Gastroesophageal sphincter (tissue), 4 donors: ENCODE data around the gene UBAC2. TPM values are rescaled to one million over a fixed set of nuclear protein-coding genes. Genes with fewer than 3 reads are reported as not detected.

ENCODE experiments used
- ATAC-seq: fragments of 150-250 bp; one replicate; pipeline ENCODE4 v1.9.1; 2016; ENCODE audit warnings: mild to moderate bottlenecking, moderate library complexity
- H3K27ac ChIP-seq, 4 donors: fragments of 200-600 bp; sonication (generic) in 3 of 4; 1 replicate in 3 of 4; 2 replicates in 1 of 4; pipeline ENCODE4 v1.5.1; 2016 to 2019
- H3K27me3 ChIP-seq: fragments of 200-600 bp; sonication (generic); one replicate; pipeline ENCODE4 v1.5.1; 2019
- H3K36me3 ChIP-seq, 2 donors: fragments of 200-600 bp; sonication (generic); one replicate each; pipeline ENCODE4 v1.5.1; 2019; ENCODE audit warnings: control low read depth in 1 of 2
- H3K4me1 ChIP-seq, 3 donors: fragments of 200-600 bp; sonication (generic); 1 replicate in 2 of 3; 2 replicates in 1 of 3; pipeline ENCODE4 v1.5.1; 2016 to 2019; ENCODE audit warnings: control low read depth in 2 of 3
- H3K4me3 ChIP-seq, 2 donors: fragments of 200-600 bp; sonication (generic); one replicate each; pipeline ENCODE4 v1.5.1; 2019; ENCODE audit warnings: mild to moderate bottlenecking in 1 of 2, moderate library complexity in 1 of 2
- H3K9me3 ChIP-seq, 3 donors: fragments of 200-600 bp; sonication (generic); one replicate each; pipeline ENCODE4 v1.5.1; 2017 to 2019; ENCODE audit warnings: control low read depth in 2 of 3
- CTCF ChIP-seq, 4 experiments: fragments of 200-600 bp in 2 of 4; fragments of 450-650 bp in 2 of 4; sonication (generic) in 1 of 4; IDR thresholded peaks; one replicate each; pipeline ENCODE4 v1.5.1; 2017 to 2019; ENCODE audit warnings: antibody characterized with exemption in 4 of 4, mild to moderate bottlenecking in 2 of 4, moderate library complexity in 2 of 4
- EP300 ChIP-seq: sonication (generic); formaldehyde crosslinking; IDR thresholded peaks from one replicate; pipeline ENCODE4 v1.6.1; 2017; ENCODE audit warnings: antibody characterized with exemption, mild to moderate bottlenecking
- POLR2A ChIP-seq, 2 donors: fragments of 450-650 bp; IDR thresholded peaks; one replicate each; pipeline ENCODE4 v1.6.1; 2017; ENCODE audit warnings: antibody characterized with exemption in 2 of 2, mild to moderate bottlenecking in 2 of 2, moderate library complexity in 1 of 2
- POLR2AphosphoS5 ChIP-seq: sonication (generic); formaldehyde crosslinking; IDR thresholded peaks from one replicate; pipeline ENCODE4 v1.6.1; 2017; ENCODE audit warnings: antibody characterized with exemption
- WGBS, 2 donors: methylation state at CpG; one replicate each; pipeline ENCODE4 v1.1.5; 2018; ENCODE audit warnings: low coverage in 1 of 2; 5-methylcytosine and 5-hydroxymethylcytosine counted together
- total RNA-seq, 4 donors: library from RNA; depleted of rRNA; stranded (reverse); fragments of >200 nt; gene quantifications; one replicate each; pipeline ENCODE4 v1.1.0, GENCODE V29; 2016

UBAC2 gene
- total RNA-seq, 4 donors from 2014 or later, result 45.0 to 59.6 (median 52.2) TPM

- Histone ChIP-seq H3K27ac (no peak overlapping the region), H3K4me1 (no peaks in the 10 kb centered on the region), H3K27me3 (no peaks in the 10 kb centered on the region), H3K4me3 (no peak overlapping the region), H3K9me3 (no peaks in the 10 kb centered on the region), H3K36me3 (peaks cover 0 to 13% of the 10 kb centered on the region in 2 donors)
- ATAC-seq, result no peak
- TF ChIP-seq CTCF (IDR thresholded peaks at IDR 0.05) (no peak), POLR2AphosphoS5 (no peak), POLR2A (IDR thresholded peaks at IDR 0.05) (no peak), EP300 (no peak)
- WGBS, 2 donors, result 46 to 62% methylated on average over 3 of the region's 3 CpGs
These were observed 56.1 kb downstream of the UBAC2 start for GRCh38 chr13:99256709-99257108.

- no peak for ATAC-seq
- TF ChIP-seq EP300, result no peak
- no peak for TF ChIP-seq POLR2AphosphoS5
- TF ChIP-seq CTCF (IDR thresholded peaks at IDR 0.05), result no peak
- TF ChIP-seq POLR2A (IDR thresholded peaks at IDR 0.05), result no peak
- H3K4me1 ChIP-seq, result no peaks in the 10 kb centered on the region
- WGBS, 2 donors, result 73 to 82% methylated on average over 2 of the region's 2 CpGs
- H3K27ac ChIP-seq, result no peak overlapping the region
- no peaks in the 10 kb centered on the region for H3K9me3 ChIP-seq
- H3K27me3 ChIP-seq, result no peaks in the 10 kb centered on the region
- no peak overlapping the region for H3K4me3 ChIP-seq
- peaks cover 0 to 13% of the 10 kb centered on the region in 2 donors for H3K36me3 ChIP-seq
These were observed 56.6 kb downstream of the UBAC2 start for GRCh38 chr13:99257291-99257690.

DNA sequence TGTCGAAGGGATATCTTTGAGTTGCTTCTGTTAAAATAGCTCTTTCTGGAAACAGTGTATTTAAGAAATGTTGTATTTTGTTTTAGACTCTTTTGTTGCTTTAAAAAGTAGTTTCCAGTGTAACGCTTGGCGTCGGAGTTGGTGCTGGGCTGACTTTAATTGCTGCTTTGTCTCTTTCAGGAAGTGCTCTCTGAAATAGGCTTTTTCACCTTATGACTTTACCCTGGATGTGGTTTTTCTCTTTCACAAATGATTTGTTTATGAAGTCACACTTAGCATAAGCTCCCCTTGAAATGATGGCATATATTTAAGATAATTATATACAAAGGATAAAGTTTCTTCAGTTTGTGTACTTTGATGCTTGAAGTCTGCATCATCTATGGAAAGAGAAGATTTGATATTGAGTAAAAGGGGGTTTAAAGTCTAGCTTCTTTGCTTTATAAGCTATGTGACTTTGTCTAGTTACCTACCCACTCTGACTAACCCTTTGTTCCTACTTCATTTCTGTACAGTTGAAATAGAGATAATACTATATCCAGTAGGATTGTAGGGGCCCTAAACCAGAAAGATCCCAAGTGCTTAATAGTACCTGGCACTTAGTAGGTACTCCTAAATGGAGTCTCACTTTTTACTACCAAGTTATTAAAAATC, 57.7 kb downstream of the UBAC2 start, which contains the start of gene GPR18:
GPR18 (minus strand) TSS at position 170 of the 651 bp plus-strand sequence. CDS start 2,507 bp downstream, outside the sequence.
- peaks cover 0 to 13% of the 10 kb centered on the region in 2 donors for H3K36me3 ChIP-seq
- no peak within 1 kb of the TSS for H3K4me3 ChIP-seq
- H3K27ac ChIP-seq, result peak within 1 kb of the TSS in 1 of 4 donors; percentile 6
- ATAC-seq, result no peak
- 77 to 79% methylated on average over 4 of the region's 4 CpGs for WGBS, 2 donors
- no peak for TF ChIP-seq EP300
- TF ChIP-seq CTCF (IDR thresholded peaks at IDR 0.05), result no peak
- TF ChIP-seq POLR2A (IDR thresholded peaks at IDR 0.05), result no peak
- TF ChIP-seq POLR2AphosphoS5, result no peak
- no peaks in the 10 kb centered on the region for H3K27me3 ChIP-seq
- no peaks in the 10 kb centered on the region for H3K9me3 ChIP-seq
- H3K4me1 ChIP-seq, result no peaks in the 10 kb centered on the region

- peak overlapping the region in 1 of 4 donors; percentile 6 for H3K27ac ChIP-seq
- H3K4me1 ChIP-seq, result no peaks in the 10 kb centered on the region
- H3K4me3 ChIP-seq, result no peak overlapping the region
- TF ChIP-seq POLR2A (IDR thresholded peaks at IDR 0.05) (no peak), CTCF (IDR thresholded peaks at IDR 0.05) (no peak), EP300 (no peak), POLR2AphosphoS5 (no peak)
- WGBS, 2 donors, result 71 to 77% methylated on average over 3 of the region's 3 CpGs
- ATAC-seq, result no peak
- no peaks in the 10 kb centered on the region for H3K27me3 ChIP-seq
- H3K36me3 ChIP-seq, result peaks cover 0 to 13% of the 10 kb centered on the region in 2 donors
- H3K9me3 ChIP-seq, result no peaks in the 10 kb centered on the region
These were observed 58.3 kb downstream of the UBAC2 start for GRCh38 chr13:99258946-99259345.

DNA sequence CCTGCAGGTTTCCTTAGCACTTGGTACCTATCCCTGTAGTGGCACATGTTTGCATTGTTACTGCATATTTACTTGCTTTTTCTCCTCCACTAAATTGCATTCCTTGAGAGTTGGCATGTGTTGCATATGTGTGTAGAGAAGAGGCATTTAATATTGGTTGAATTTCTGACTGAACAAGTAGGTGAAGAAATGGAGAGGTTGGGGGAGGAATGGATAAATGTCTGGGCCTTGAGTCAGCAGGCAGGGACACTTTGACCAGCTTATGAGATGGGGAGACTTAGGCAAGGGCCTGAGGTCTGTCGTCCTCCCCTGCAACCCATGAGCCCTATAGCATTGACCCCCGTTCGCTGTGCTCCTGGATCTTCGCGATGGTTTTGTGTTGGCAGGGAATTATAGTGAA, 59.6 kb downstream of the UBAC2 start:
- WGBS, 2 donors, result 89% methylated on average over 5 of the region's 5 CpGs; no CpG with 5 or more reads in 1 of the 2 donors
- no peaks in the 10 kb centered on the region for H3K4me1 ChIP-seq
- H3K27me3 ChIP-seq, result no peaks in the 10 kb centered on the region
- peaks cover 0 to 8% of the 10 kb centered on the region in 2 donors for H3K36me3 ChIP-seq
- no peak overlapping the region for H3K4me3 ChIP-seq
- ATAC-seq, result no peak
- no peaks in the 10 kb centered on the region for H3K9me3 ChIP-seq
- no peak overlapping the region for H3K27ac ChIP-seq
- TF ChIP-seq POLR2A (IDR thresholded peaks at IDR 0.05) (no peak), POLR2AphosphoS5 (no peak)
